Gastrocnemius medialis (tissue), 4 donors: ENCODE results near the gene BBS5. TPM values are rescaled to one million over a fixed set of nuclear protein-coding genes. Genes with fewer than 3 reads are reported as not detected.

ENCODE experiments used
- ATAC-seq, 2 donors: fragments of 150-250 bp; one replicate each; pipeline ENCODE4 v1.9.1; 2016
- DNase-seq, 2 donors: peaks; one replicate each; pipeline ENCODE4 v3.0.0-alpha.2; 2019
- H3K27ac ChIP-seq, 4 donors: fragments of 200-600 bp; sonication (generic); 1 replicate in 1 of 4; 2 replicates in 3 of 4; pipeline ENCODE4 v1.5.1; 2016 to 2018; ENCODE audit warnings: mild to moderate bottlenecking in 2 of 4, moderate library complexity in 1 of 4
- H3K27me3 ChIP-seq, 3 donors: fragments of 200-600 bp; sonication (generic) in 2 of 3; 1 replicate in 1 of 3; 2 replicates in 2 of 3; pipeline versions ENCODE4 v1.5.1 to v1.6.0; 2016 to 2019; ENCODE audit warnings: mild to moderate bottlenecking in 1 of 3, moderate library complexity in 1 of 3
- H3K36me3 ChIP-seq, 2 donors: fragments of 200-600 bp; sonication (generic) in 1 of 2; one replicate each; pipeline ENCODE4 v1.5.1; 2017 to 2018
- H3K4me1 ChIP-seq, 2 donors: fragments of 200-600 bp; sonication (generic) in 1 of 2; one replicate each; pipeline ENCODE4 v1.5.1; 2016 to 2017; ENCODE audit warnings: mild to moderate bottlenecking in 2 of 2
- H3K4me3 ChIP-seq, 4 donors: fragments of 200-600 bp; sonication (generic) in 3 of 4; 1 replicate in 1 of 4; 2 replicates in 3 of 4; pipeline ENCODE4 v1.5.1; 2016 to 2019; ENCODE audit warnings: mild to moderate bottlenecking in 2 of 4
- H3K9me3 ChIP-seq, 3 donors: fragments of 200-600 bp; sonication (generic) in 2 of 3; 1 replicate in 1 of 3; 2 replicates in 2 of 3; pipeline ENCODE4 v1.5.1; 2016 to 2019
- CTCF ChIP-seq, 5 experiments: fragments of 450-650 bp in 3 of 5; fragments of 200-600 bp in 2 of 5; sonication (generic) in 2 of 5; IDR thresholded peaks in 4 of 5; conservative IDR thresholded peaks in 1 of 5; 1 replicate in 4 of 5; 2 replicates in 1 of 5; pipeline ENCODE4 v1.5.1; 2016 to 2019; ENCODE audit warnings: antibody characterized with exemption in 5 of 5, mild to moderate bottlenecking in 3 of 5, moderate library complexity in 3 of 5
- POLR2A ChIP-seq, 2 donors: fragments of 450-650 bp; IDR thresholded peaks; one replicate each; pipeline ENCODE4 v1.6.1; 2017; ENCODE audit warnings: antibody characterized with exemption in 2 of 2, mild to moderate bottlenecking in 2 of 2, moderate library complexity in 2 of 2
- in situ Hi-C, 4 donors: fragments of 200-750 bp; cut with MboI; loops; one replicate each; pipeline versions ENCODE4 v1.15.0 to v1.8.0; 2017; ENCODE audit warnings: low sequenced_read_pairs in 4 of 4
- intact Hi-C: fragments of 100-400 bp; cut with DNase I; formaldehyde crosslinking; loops from one replicate; pipeline ENCODE4 v1.15.1; 2023; ENCODE audit warnings: low total_unique reads
- total RNA-seq, 4 donors: library from RNA; depleted of rRNA; stranded (reverse); fragments of >200 nt; gene quantifications; one replicate each; pipeline versions ENCODE4 v1.1.0 to v1.2.3, GENCODE V29; 2016

BBS5 gene
- total RNA-seq, 4 donors from 2014 or later: 4.5 to 17.8 (median 8.0) TPM

GRCh38 chr2:169540146-169540545 is 60.9 kb downstream of the BBS5 start:
- Histone ChIP-seq H3K36me3 (peaks cover 0 to 31% of the 10 kb centered on the region in 2 donors), H3K27me3 (no peaks in the 10 kb centered on the region), H3K27ac (no peak overlapping the region), H3K9me3 (no peaks in the 10 kb centered on the region), H3K4me3 (no peak overlapping the region), H3K4me1 (no peaks in the 10 kb centered on the region)
- in situ Hi-C loops: no loop called here
- ATAC-seq (no peak), DNase-seq (no peak)
- intact Hi-C loops: no loop called here
- TF ChIP-seq POLR2A (IDR thresholded peaks at IDR 0.05): no peak
- no peak for TF ChIP-seq CTCF (IDR thresholded peaks at IDR 0.05 in 4 of 5, conservative IDR thresholded peaks at IDR 0.05 in 1 of 5)

- in situ Hi-C loops: no loop called here
- H3K36me3 ChIP-seq: peaks cover 0 to 35% of the 10 kb centered on the region in 2 donors
- H3K27me3 ChIP-seq: no peaks in the 10 kb centered on the region
- H3K9me3 ChIP-seq: no peaks in the 10 kb centered on the region
- DNase-seq (no peak), ATAC-seq (no peak)
- H3K4me1 ChIP-seq: no peaks in the 10 kb centered on the region
- H3K27ac ChIP-seq: no peak overlapping the region
- H3K4me3 ChIP-seq: no peak overlapping the region
- TF ChIP-seq CTCF (IDR thresholded peaks at IDR 0.05 in 4 of 5, conservative IDR thresholded peaks at IDR 0.05 in 1 of 5) (no peak), POLR2A (IDR thresholded peaks at IDR 0.05) (no peak)
- intact Hi-C loops: no loop called here
Measured at GRCh38 chr2:169542433-169542832, 63.1 kb downstream of the BBS5 start.

DNA sequence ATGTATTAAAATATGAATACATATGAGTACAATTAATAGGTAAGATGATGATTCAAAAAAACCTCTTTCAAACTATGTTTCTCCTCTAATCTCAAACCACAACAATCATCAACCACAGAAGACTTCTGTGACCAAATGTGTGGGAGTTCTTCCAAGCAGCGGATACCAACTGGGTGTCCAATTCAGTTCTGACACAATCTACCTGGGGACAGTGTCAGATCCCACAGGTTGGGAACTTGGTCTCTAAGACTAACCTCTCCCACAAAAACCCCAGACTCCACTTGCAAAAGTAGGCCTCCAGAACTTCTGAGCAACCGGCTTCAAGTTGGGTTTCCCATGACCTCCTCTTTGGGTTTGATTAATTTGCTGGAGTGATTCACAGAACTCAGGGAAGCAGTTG is 67.5 kb downstream of the BBS5 start:
- Histone ChIP-seq H3K4me1 (no peaks in the 10 kb centered on the region), H3K4me3 (no peak overlapping the region), H3K27ac (no peak overlapping the region), H3K9me3 (no peaks in the 10 kb centered on the region), H3K27me3 (no peaks in the 10 kb centered on the region), H3K36me3 (peaks cover 0 to 21% of the 10 kb centered on the region in 2 donors)
- in situ Hi-C loops: no loop called here
- no peak for TF ChIP-seq CTCF (IDR thresholded peaks at IDR 0.05 in 4 of 5, conservative IDR thresholded peaks at IDR 0.05 in 1 of 5)
- TF ChIP-seq POLR2A (IDR thresholded peaks at IDR 0.05): no peak
- DNase-seq (no peak), ATAC-seq (no peak)
- intact Hi-C loops: no loop called here

Other genes starting within 250 kb of the BBS5 start
- gene LRP2, start 117.0 kb upstream of the BBS5 start, total RNA-seq: not detected
- gene KLHL41, start 30.2 kb downstream of the BBS5 start, total RNA-seq: 1,000 to 10,000 TPM; 2,008 to 3,010 (median 2,782) TPM
- 10 to 100 TPM in 3 of 4 donors, 1 to 10 TPM in 1; 9.7 to 27.4 (median 12.9) TPM for gene FASTKD1, start 94.4 kb downstream of the BBS5 start, total RNA-seq
- 10 to 100 TPM; 27.7 to 40.5 (median 29.3) TPM for gene PPIG, start 104.9 kb downstream of the BBS5 start, total RNA-seq
- not detected for gene CFAP210, start 214.9 kb downstream of the BBS5 start, total RNA-seq
- 1 to 10 TPM; 2.0 to 9.4 (median 2.9) TPM for gene PHOSPHO2, start 215.0 kb downstream of the BBS5 start, total RNA-seq